Heart right ventricle (tissue), 16 donors: Measurements from ENCODE around the gene SGPP2. TPM values are rescaled to one million over a fixed set of nuclear protein-coding genes. Genes with fewer than 3 reads are reported as not detected.

Experiments
- ATAC-seq, 8 donors: fragments of 200-7000 bp; cut with Tn5 transposase; one replicate each; pipeline ENCODE4 v1.9.1; 2020; ENCODE audit warnings: mild to moderate bottlenecking in 8 of 8, moderate library complexity in 8 of 8, moderate number of reproducible peaks in 1 of 8
- DNase-seq, 2 donors: peaks; one replicate each; pipeline ENCODE4 v3.0.0-alpha.2; 2020
- H3K27ac ChIP-seq, 10 donors: fragments of 200-600 bp; sonication (generic) in 2 of 10; one replicate each; pipeline versions ENCODE4 v1.5.0 to v1.8.0; 2020 to 2022; ENCODE audit warnings: mild to moderate bottlenecking in 3 of 10
- H3K27me3 ChIP-seq, 7 donors: fragments of 200-600 bp; one replicate each; pipeline ENCODE4 v1.8.0; 2021 to 2022; ENCODE audit warnings: mild to moderate bottlenecking in 2 of 7
- H3K36me3 ChIP-seq, 9 donors: fragments of 200-600 bp; sonication (generic) in 1 of 9; one replicate each; pipeline versions ENCODE4 v1.5.0 to v1.8.0; 2020 to 2022; ENCODE audit warnings: mild to moderate bottlenecking in 2 of 9
- H3K4me1 ChIP-seq, 9 donors: fragments of 200-600 bp; sonication (generic) in 1 of 9; one replicate each; pipeline versions ENCODE4 v1.5.0 to v1.8.0; 2020 to 2022; ENCODE audit warnings: mild to moderate bottlenecking in 4 of 9
- H3K4me3 ChIP-seq, 10 donors: fragments of 200-600 bp; sonication (generic) in 2 of 10; one replicate each; pipeline versions ENCODE4 v1.5.0 to v1.8.0; 2020 to 2022; ENCODE audit warnings: mild to moderate bottlenecking in 7 of 10, moderate library complexity in 2 of 10
- H3K9me3 ChIP-seq, 11 donors: fragments of 200-600 bp in 10 of 11; sonication (generic) in 2 of 11; one replicate each; pipeline versions ENCODE4 v1.5.0 to v1.8.0; 2013 to 2022; ENCODE audit warnings: mild to moderate bottlenecking in 2 of 11, control low read depth in 1 of 11, moderate library complexity in 1 of 11
- CTCF ChIP-seq, 9 donors: fragments of 200-600 bp; sonication (generic) in 2 of 9; IDR thresholded peaks; one replicate each; pipeline versions ENCODE4 v1.5.0 to v1.8.0; 2021 to 2022; ENCODE audit warnings: antibody characterized with exemption in 9 of 9, mild to moderate bottlenecking in 5 of 9, moderate library complexity in 1 of 9
- WGBS, 2 donors: extraction: QIAGEN DNeasy Blood & Tissue Kit; methylation state at CpG; one replicate each; pipeline ENCODE4 v1.1.7; 2013; ENCODE audit warnings: inconsistent platforms in 1 of 2; 5-methylcytosine and 5-hydroxymethylcytosine counted together
- intact Hi-C, 10 donors: fragments of 100-400 bp; cut with DNase I; formaldehyde crosslinking; loops; one replicate each; pipeline versions ENCODE4 v1.11.1 to v1.14.2; 2022
- polyA plus RNA-seq, 2 donors: library from polyadenylated mRNA; stranded (reverse); fragments of 200-250 nt; gene quantifications; one replicate each; pipeline ENCODE4 v1.2.3, GENCODE V29; 2013
- total RNA-seq, 10 donors: library from RNA; stranded (reverse); fragmentation: NEBNext Ultra II Directional in 3 of 10; extraction: Animal tissue kit (Norgen Biotek cat#: 25700) in 3 of 10; gene quantifications; one replicate each; pipeline versions ENCODE4 v1.2.1 to v1.2.4, GENCODE V29; 2021 to 2023
- donor health status: Arrhythmogenic right ventricular cardiomyopathy.
- donor health status: ischemic (EF 13 %, LVEDD 7.1; RV severe dilation, severe dysfunction).
- donor health status: healthy with polysubstance abuse.
- donor health status: DM: no; HTN: yes; CAD: no.
- donor health status: DM: no; HTN: no; CAD: no.
- donor health status: ischemic (EF 25% LVEDD 6.9; RV normal size, moderate dysfunction).
- donor health status: ischemic (EF 25% LVEDD 5.7; RV mildly dilated, moderate dysfunction).
- donor health status: healthy.
- donor health status: DM: yes; HTN: yes; CAD: no.
- donor health status: Ischemic cardiomyopathy.
- donor health status: ischemic (EF 35%, LVEDD 5.7; RV mildly dilated, moderate dysfunction).
- donor health status: nonischemic (EF 11% LVEDD 7.7; RV severe dilation, severe dysfunction).
- donor health status: DM: yes; HTN: yes; CAD: no.
- donor health status: PGD.
- donor health status: ischemic (EF 29% LVEDD 5.4; RV normal size, mild dysfunction).
- donor health status: nonischemic (EF 23%, LVEDD 6.1; RV moderate dilation, normal function).

Gene SGPP2
- total and polyA plus RNA-seq, 12 donors: 0.54 to 34.4 (median 5.7) TPM

DNA sequence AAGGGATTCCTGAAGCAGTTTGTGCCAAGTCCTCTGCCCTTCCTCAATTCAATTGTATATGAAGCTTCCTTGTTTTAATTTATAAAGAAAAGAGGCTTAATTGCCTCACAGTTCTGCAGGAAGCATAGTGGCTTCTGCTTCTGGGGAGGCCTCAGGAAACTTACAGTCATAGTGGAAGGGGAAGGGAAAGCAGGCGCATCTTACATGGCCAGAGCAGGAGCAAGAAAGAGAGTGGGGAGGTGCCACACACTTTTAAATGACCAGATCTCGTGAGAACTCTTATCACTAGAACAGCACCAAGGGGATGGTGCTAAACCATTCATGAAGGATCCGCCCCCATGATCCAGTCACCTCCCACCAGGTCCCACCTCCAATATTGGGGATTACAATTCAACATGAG is 114.2 kb downstream of the SGPP2 start:
- WGBS, 2 donors: 78 to 81% methylated on average over 3 of the region's 3 CpGs
- ATAC-seq (no peak), DNase-seq (no peak)
- Histone ChIP-seq H3K27me3 (peaks cover 0 to 9% (median 0%) of the 10 kb centered on the region in 7 donors), H3K4me3 (no peak overlapping the region), H3K9me3 (no peaks in the 10 kb centered on the region), H3K36me3 (no peaks in the 10 kb centered on the region), H3K27ac (no peak overlapping the region), H3K4me1 (no peaks in the 10 kb centered on the region)
- intact Hi-C loops: no loop called here
- no peak for TF ChIP-seq CTCF (IDR thresholded peaks at IDR 0.05)

DNA sequence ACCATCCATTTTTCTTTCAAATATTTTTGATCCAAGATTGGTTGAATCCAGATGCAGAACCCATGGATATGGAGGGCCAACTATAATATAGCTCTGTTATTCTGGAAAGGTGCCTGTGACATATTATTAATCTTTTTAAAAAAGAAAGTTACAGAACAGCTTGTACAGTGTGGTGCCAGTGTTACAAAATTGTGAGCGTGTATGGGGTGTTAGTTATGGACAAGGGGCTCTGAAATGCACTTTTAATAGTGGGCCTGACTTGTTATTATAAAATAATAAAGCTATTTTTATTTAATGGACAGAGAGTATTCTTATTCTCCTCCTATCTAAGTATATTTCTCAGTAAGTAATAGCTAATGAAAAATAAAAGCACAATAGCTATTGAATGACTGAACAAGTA is 120.3 kb downstream of the SGPP2 start:
- TF ChIP-seq CTCF (IDR thresholded peaks at IDR 0.05): no peak
- intact Hi-C loops: loop anchor here in 1 of 10 donors (10.0 kb wide), 1 partner anchor 540 kb away; no protein-coding TSS in a partner anchor
- ATAC-seq: no peak
- Histone ChIP-seq H3K4me1 (peaks cover 0 to 5% (median 0%) of the 10 kb centered on the region in 9 donors), H3K36me3 (no peaks in the 10 kb centered on the region), H3K4me3 (no peak overlapping the region), H3K27ac (no peak overlapping the region), H3K9me3 (no peaks in the 10 kb centered on the region), H3K27me3 (peaks cover 0 to 2% (median 0%) of the 10 kb centered on the region in 7 donors)
- WGBS, 2 donors: 81 to 87% methylated on average over 1 of the region's 1 CpG
- no peak for DNase-seq

DNA sequence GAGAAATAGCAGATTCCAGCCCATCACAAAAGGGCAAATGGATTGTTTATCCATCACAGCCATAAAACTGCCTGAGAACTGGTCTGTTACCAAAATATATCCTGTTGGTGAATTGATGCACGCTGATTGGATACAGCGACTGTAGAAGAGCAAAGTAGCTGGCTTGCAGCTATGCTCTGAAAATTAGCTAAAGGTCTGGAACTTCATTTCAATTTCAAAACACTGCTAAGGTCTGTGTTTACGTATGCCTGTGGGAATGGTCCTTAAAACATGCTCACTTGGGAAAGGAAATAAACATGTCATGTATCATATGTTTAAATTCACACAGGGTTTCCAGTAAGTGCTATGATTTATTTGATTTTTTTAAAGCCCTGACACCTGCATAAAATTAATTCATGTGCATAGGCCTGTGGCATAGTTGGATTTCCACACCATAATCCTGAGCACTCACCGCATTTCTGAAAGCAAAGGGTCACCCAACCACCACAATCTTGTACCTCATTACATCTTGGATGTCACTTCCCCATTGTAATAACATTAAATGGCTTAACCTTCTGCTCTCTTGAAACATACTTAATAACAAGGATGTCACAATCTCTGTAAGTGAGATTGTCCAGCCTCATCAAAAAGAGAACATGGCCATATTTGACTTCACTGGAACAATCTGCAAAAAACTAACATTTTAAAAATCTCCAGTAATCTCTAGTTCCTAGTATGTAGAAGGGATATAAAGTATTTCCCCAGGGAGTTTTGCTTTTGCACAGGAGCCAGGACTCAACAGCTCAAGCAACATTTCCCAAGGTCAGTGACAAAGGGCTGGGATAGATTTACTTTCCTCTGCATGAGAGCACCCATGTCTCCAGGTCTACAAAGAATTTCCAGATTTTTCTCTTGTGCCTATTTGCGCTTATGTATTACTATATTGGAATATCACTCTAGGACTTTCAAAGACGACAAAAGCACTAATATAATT is 121.8 kb downstream of the SGPP2 start:
- no peak for ATAC-seq
- no peak overlapping the region for H3K4me3 ChIP-seq
- no peak overlapping the region for H3K27ac ChIP-seq

More for the DNA sequence above, 121.8 kb downstream of the SGPP2 start:
- intact Hi-C loops: loop anchor here in 1 of 10 donors (10.0 kb wide), 1 partner anchor 539 kb away; no protein-coding TSS in a partner anchor
- no peaks in the 10 kb centered on the region for H3K9me3 ChIP-seq
- no peak for TF ChIP-seq CTCF (IDR thresholded peaks at IDR 0.05)
- peaks cover 0 to 5% (median 0%) of the 10 kb centered on the region in 9 donors for H3K4me1 ChIP-seq
- H3K27me3 ChIP-seq: peaks cover 0 to 8% (median 0%) of the 10 kb centered on the region in 7 donors
- no peaks in the 10 kb centered on the region for H3K36me3 ChIP-seq
- WGBS, 2 donors: 75 to 78% methylated on average over 6 of the region's 6 CpGs
- no peak for DNase-seq
